ENCODE data around the gene ZNF236. TPM values are rescaled to one million over a fixed set of nuclear protein-coding genes. Genes with fewer than 3 reads are reported as not detected.

ZNF236 gene
- total RNA-seq, 6 experiments from 2014 or later, result 3.8 to 7.6 (median 5.8) TPM

- TF ChIP-seq CTCF (IDR thresholded peaks at IDR 0.05) (no peak), POLR2A (IDR thresholded peaks at IDR 0.05) (no peak)
- WGBS (ENCODE audit: insufficient coverage, low coverage, low lambda C conversion rate, missing lambda C conversion rate), result 56% methylated on average over 3 of the region's 36 CpGs
- DNase-seq, result peak in 1 of 3 donors; percentile 37
These were observed 33.6 kb upstream of the ZNF236 start for GRCh38 chr18:76788571-76789317.

GRCh38 chr18:76791106-76791505 lies 31.3 kb upstream of the ZNF236 start:
- intact Hi-C loops (cut with DNase I), result no loop called here
- Histone ChIP-seq H3K9me3 (no peaks in the 10 kb centered on the region), H3K4me1 (no peaks in the 10 kb centered on the region), H3K36me3 (no peaks in the 10 kb centered on the region), H3K27me3 (no peaks in the 10 kb centered on the region), H3K27ac (no peak overlapping the region), H3K4me3 (no peak overlapping the region)
- no peak for ATAC-seq
- TF ChIP-seq POLR2A (IDR thresholded peaks at IDR 0.05) (no peak), CTCF (IDR thresholded peaks at IDR 0.05) (no peak)
- DNase-seq, result peak in 1 of 3 donors; percentile 28
- WGBS (ENCODE audit: insufficient coverage, low coverage, low lambda C conversion rate, missing lambda C conversion rate), result 81% methylated on average over 12 of the region's 12 CpGs

More at GRCh38 chr18:76788571-76789317, 33.6 kb upstream of the ZNF236 start:
- no peaks in the 10 kb centered on the region for H3K4me1 ChIP-seq
- no peak overlapping the region for H3K4me3 ChIP-seq
- H3K9me3 ChIP-seq, result no peaks in the 10 kb centered on the region
- H3K36me3 ChIP-seq, result no peaks in the 10 kb centered on the region
- ATAC-seq, result no peak
- intact Hi-C loops (cut with DNase I), result no loop called here
- no peak overlapping the region for H3K27ac ChIP-seq
- no peaks in the 10 kb centered on the region for H3K27me3 ChIP-seq

GRCh38 chr18:76791642-76792041 lies 30.7 kb upstream of the ZNF236 start:
- Histone ChIP-seq H3K4me1 (no peaks in the 10 kb centered on the region), H3K27ac (no peak overlapping the region), H3K36me3 (no peaks in the 10 kb centered on the region), H3K27me3 (no peaks in the 10 kb centered on the region), H3K4me3 (no peak overlapping the region), H3K9me3 (no peaks in the 10 kb centered on the region)
- TF ChIP-seq POLR2A (IDR thresholded peaks at IDR 0.05), result no peak
- no peak for TF ChIP-seq CTCF (IDR thresholded peaks at IDR 0.05)
- intact Hi-C loops (cut with DNase I), result no loop called here
- no peak for ATAC-seq
- peak in 1 of 3 donors; percentile 22 for DNase-seq
- 69% methylated on average over 5 of the region's 5 CpGs for whole genome bisulfite sequencing (ENCODE audit: insufficient coverage, low coverage, low lambda C conversion rate, missing lambda C conversion rate)

- TF ChIP-seq POLR2A (IDR thresholded peaks at IDR 0.05) (no peak), CTCF (IDR thresholded peaks at IDR 0.05) (no peak)
- DNase-seq (no peak), ATAC-seq (no peak)
These were observed 28.0 kb upstream of the ZNF236 start for GRCh38 chr18:76794326-76794725.

More at GRCh38 chr18:76794326-76794725, 28.0 kb upstream of the ZNF236 start:
- Histone ChIP-seq H3K36me3 (no peaks in the 10 kb centered on the region), H3K9me3 (no peaks in the 10 kb centered on the region), H3K4me3 (no peak overlapping the region), H3K4me1 (no peaks in the 10 kb centered on the region), H3K27ac (no peak overlapping the region), H3K27me3 (no peaks in the 10 kb centered on the region)
- WGBS (ENCODE audit: insufficient coverage, low coverage, low lambda C conversion rate, missing lambda C conversion rate), result 70% methylated on average over 4 of the region's 4 CpGs
- intact Hi-C loops (cut with DNase I), result no loop called here
